GM12878 (cell line): ENCODE measurements around the gene SLC38A1. TPM values are rescaled to one million over a fixed set of nuclear protein-coding genes. Genes with fewer than 3 reads are reported as not detected.

ENCODE experiments used
- CBX3 ChIP-seq: fragments of 200-600 bp; sonication (generic); IDR thresholded peaks from 2 replicates; pipeline ENCODE4 v1.6.1; 2016; ENCODE audit warnings: low read depth, borderline replicate concordance
- ETV6 ChIP-seq, 2 experiments: fragments of 450-650 bp in 1 of 2; IDR thresholded peaks in 1 of 2; conservative IDR thresholded peaks in 1 of 2; 2 replicates each; pipeline ENCODE4 v1.6.1; 2014; ENCODE audit warnings: antibody characterized with exemption in 1 of 2, borderline replicate concordance in 1 of 2, low read depth in 1 of 2, mild to moderate bottlenecking in 1 of 2, moderate library complexity in 1 of 2
- IKZF2 ChIP-seq, 2 experiments: fragments of 450-650 bp; IDR thresholded peaks; 2 replicates each; pipeline ENCODE4 v1.6.1; 2017; ENCODE audit warnings: mild to moderate bottlenecking in 2 of 2, moderate library complexity in 2 of 2
- KLF5 ChIP-seq: fragments of 450-650 bp; IDR thresholded peaks from 2 replicates; pipeline ENCODE4 v1.6.1; 2014; ENCODE audit warnings: mild to moderate bottlenecking; ENCODE audit not compliant: partially characterized antibody
- NBN ChIP-seq: fragments of 450-650 bp; IDR thresholded peaks from 2 replicates; pipeline ENCODE4 v1.6.1; 2016
- NR2F1 ChIP-seq: fragments of 450-650 bp; conservative IDR thresholded peaks from 2 replicates; pipeline ENCODE4 v1.6.1; 2017; ENCODE audit warnings: mild to moderate bottlenecking
- POLR2A ChIP-seq: IDR thresholded peaks from 2 replicates; pipeline ENCODE4 v1.6.1; 2011; ENCODE audit warnings: low read depth, mild to moderate bottlenecking, low read length
- SMARCA5 ChIP-seq: fragments of 450-650 bp; IDR thresholded peaks from 2 replicates; pipeline ENCODE4 v1.6.1; 2017; ENCODE audit warnings: mild to moderate bottlenecking
- SMC3 ChIP-seq: IDR thresholded peaks from 2 replicates; pipeline ENCODE4 v1.6.1; 2011; ENCODE audit warnings: low read length, improper control_type of control experiment, borderline replicate concordance
- TAF1 ChIP-seq: IDR thresholded peaks from 2 replicates; pipeline ENCODE4 v1.6.1; 2011; ENCODE audit warnings: mild to moderate bottlenecking, low read depth, low read length, borderline replicate concordance
- USF2 ChIP-seq: IDR thresholded peaks from 2 replicates; pipeline ENCODE4 v1.6.1; 2011; ENCODE audit warnings: low read depth, low read length, improper control_type of control experiment, borderline replicate concordance
- ZBTB40 ChIP-seq: fragments of 450-650 bp; IDR thresholded peaks from 2 replicates; pipeline ENCODE4 v1.6.1; 2016; ENCODE audit warnings: mild to moderate bottlenecking, moderate library complexity, borderline replicate concordance
- polyA plus RNA-seq, 11 experiments: library from polyadenylated mRNA; depleted of rRNA in 4 of 11; unstranded in 6 of 11; stranded (reverse) in 5 of 11; fragments of >200 nt; fragmentation: Nextera tagmentation in 4 of 11; fragmentation: Illumina TruSeq in 1 of 11; extraction: Ambion mirVana in 4 of 11; extraction: Trizol in 1 of 11; gene quantifications; 1 replicate in 1 of 11; 2 replicates in 10 of 11; pipeline versions ENCODE4 v1.2.1 to v1.2.3, GENCODE V29; 2011 to 2016; ENCODE audit warnings: inconsistent platforms in 2 of 11, missing spikeins in 2 of 11, low read depth in 1 of 11
- total RNA-seq, 4 experiments: library from RNA; depleted of rRNA in 3 of 4; stranded (reverse); fragments of >200 nt in 3 of 4; fragmentation: Illumina TruSeq in 1 of 4; extraction: Trizol in 1 of 4; gene quantifications; 2 replicates each; pipeline versions ENCODE4 v1.2.1 to v1.2.3, GENCODE V29; 2013 to 2021
- TF ChIP-seq, protein P1 (sequence below): fragments of 450-650 bp; formaldehyde crosslinking; IDR thresholded peaks from 2 replicates; pipeline ENCODE4 v1.5.0; 2022; ENCODE audit warnings: mild to moderate bottlenecking, missing genetic modification characterization
- TF ChIP-seq, protein P2 (sequence below): fragments of 450-650 bp; IDR thresholded peaks from 2 replicates; pipeline ENCODE4 v1.6.1; 2016; ENCODE audit warnings: mild to moderate bottlenecking
- TF ChIP-seq, protein P3 (sequence below): IDR thresholded peaks from 2 replicates; pipeline ENCODE4 v1.6.1; 2012; ENCODE audit warnings: low read depth, low read length, improper control_type of control experiment
- TF ChIP-seq, protein P4 (sequence below): fragments of 450-650 bp; IDR thresholded peaks from 2 replicates; pipeline ENCODE4 v1.6.1; 2017; ENCODE audit warnings: antibody characterized with exemption, mild to moderate bottlenecking, moderate library complexity

SLC38A1 gene
- total and polyA plus RNA-seq, 10 of the 15 experiments (the other 5 are each of a cell fraction or from before 2014, with no cell fraction given) = 38.1 to 191 (median 144) TPM

- TF ChIP-seq, protein P1, sequence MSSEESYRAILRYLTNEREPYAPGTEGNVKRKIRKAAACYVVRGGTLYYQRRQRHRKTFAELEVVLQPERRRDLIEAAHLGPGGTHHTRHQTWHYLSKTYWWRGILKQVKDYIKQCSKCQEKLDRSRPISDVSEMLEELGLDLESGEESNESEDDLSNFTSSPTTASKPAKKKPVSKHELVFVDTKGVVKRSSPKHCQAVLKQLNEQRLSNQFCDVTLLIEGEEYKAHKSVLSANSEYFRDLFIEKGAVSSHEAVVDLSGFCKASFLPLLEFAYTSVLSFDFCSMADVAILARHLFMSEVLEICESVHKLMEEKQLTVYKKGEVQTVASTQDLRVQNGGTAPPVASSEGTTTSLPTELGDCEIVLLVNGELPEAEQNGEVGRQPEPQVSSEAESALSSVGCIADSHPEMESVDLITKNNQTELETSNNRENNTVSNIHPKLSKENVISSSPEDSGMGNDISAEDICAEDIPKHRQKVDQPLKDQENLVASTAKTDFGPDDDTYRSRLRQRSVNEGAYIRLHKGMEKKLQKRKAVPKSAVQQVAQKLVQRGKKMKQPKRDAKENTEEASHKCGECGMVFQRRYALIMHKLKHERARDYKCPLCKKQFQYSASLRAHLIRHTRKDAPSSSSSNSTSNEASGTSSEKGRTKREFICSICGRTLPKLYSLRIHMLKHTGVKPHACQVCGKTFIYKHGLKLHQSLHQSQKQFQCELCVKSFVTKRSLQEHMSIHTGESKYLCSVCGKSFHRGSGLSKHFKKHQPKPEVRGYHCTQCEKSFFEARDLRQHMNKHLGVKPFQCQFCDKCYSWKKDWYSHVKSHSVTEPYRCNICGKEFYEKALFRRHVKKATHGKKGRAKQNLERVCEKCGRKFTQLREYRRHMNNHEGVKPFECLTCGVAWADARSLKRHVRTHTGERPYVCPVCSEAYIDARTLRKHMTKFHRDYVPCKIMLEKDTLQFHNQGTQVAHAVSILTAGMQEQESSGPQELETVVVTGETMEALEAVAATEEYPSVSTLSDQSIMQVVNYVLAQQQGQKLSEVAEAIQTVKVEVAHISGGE (CRISPR knock-in tag) = no peak
- TF ChIP-seq, protein P2, sequence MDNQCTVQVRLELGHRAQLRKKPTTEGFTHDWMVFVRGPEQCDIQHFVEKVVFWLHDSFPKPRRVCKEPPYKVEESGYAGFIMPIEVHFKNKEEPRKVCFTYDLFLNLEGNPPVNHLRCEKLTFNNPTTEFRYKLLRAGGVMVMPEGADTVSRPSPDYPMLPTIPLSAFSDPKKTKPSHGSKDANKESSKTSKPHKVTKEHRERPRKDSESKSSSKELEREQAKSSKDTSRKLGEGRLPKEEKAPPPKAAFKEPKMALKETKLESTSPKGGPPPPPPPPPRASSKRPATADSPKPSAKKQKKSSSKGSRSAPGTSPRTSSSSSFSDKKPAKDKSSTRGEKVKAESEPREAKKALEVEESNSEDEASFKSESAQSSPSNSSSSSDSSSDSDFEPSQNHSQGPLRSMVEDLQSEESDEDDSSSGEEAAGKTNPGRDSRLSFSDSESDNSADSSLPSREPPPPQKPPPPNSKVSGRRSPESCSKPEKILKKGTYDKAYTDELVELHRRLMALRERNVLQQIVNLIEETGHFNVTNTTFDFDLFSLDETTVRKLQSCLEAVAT = peak; percentile 12; the same call in 1 of the 2 replicates
- TF ChIP-seq SMARCA5 = no peak
- TF ChIP-seq, protein P3, sequence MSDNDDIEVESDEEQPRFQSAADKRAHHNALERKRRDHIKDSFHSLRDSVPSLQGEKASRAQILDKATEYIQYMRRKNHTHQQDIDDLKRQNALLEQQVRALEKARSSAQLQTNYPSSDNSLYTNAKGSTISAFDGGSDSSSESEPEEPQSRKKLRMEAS = no peak
- TF ChIP-seq ZBTB40 = no peak
- TF ChIP-seq POLR2A = no peak
- peak; percentile 91 for TF ChIP-seq NR2F1
- TF ChIP-seq, protein P4, sequence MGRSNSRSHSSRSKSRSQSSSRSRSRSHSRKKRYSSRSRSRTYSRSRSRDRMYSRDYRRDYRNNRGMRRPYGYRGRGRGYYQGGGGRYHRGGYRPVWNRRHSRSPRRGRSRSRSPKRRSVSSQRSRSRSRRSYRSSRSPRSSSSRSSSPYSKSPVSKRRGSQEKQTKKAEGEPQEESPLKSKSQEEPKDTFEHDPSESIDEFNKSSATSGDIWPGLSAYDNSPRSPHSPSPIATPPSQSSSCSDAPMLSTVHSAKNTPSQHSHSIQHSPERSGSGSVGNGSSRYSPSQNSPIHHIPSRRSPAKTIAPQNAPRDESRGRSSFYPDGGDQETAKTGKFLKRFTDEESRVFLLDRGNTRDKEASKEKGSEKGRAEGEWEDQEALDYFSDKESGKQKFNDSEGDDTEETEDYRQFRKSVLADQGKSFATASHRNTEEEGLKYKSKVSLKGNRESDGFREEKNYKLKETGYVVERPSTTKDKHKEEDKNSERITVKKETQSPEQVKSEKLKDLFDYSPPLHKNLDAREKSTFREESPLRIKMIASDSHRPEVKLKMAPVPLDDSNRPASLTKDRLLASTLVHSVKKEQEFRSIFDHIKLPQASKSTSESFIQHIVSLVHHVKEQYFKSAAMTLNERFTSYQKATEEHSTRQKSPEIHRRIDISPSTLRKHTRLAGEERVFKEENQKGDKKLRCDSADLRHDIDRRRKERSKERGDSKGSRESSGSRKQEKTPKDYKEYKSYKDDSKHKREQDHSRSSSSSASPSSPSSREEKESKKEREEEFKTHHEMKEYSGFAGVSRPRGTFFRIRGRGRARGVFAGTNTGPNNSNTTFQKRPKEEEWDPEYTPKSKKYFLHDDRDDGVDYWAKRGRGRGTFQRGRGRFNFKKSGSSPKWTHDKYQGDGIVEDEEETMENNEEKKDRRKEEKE = no peak
- no peak for TF ChIP-seq CBX3
- no peak for TF ChIP-seq KLF5
- no peak for TF ChIP-seq NBN
- peak; percentile 56 to 71; a peak in 3 of 4 replicates for TF ChIP-seq IKZF2 (IDR thresholded peaks at IDR 0.05)
- TF ChIP-seq SMC3 = no peak
- no peak for TF ChIP-seq TAF1
- 0 out of 4 replicates have a peak, but pooled peaks of 1 of the 2 experiments have one; percentile 20 for TF ChIP-seq ETV6 (conservative IDR thresholded peaks at IDR 0.05 in 1 of 2, IDR thresholded peaks at IDR 0.05 in 1 of 2; ENCODE audit: borderline replicate concordance in 1 of 2, low read depth in 1 of 2)
- TF ChIP-seq USF2 = no peak
These were observed 90.8 kb downstream of the SLC38A1 start (continued) for GRCh38 chr12:46177837-46178608.
